Muscle of leg (tissue), 11 donors: ENCODE measurements around the gene SCPEP1. TPM values are rescaled to one million over a fixed set of nuclear protein-coding genes. Genes with fewer than 3 reads are reported as not detected.
A peak's percentile ranks its signal among the peaks of the same experiment; 100 is the strongest.
"Not testable (repeated sequence)": the region's sequence is repeated elsewhere in the genome, so short reads cannot be mapped to it uniquely, and the experiment has no call there.

Experiments
- DNase-seq: peaks from one replicate; pipeline ENCODE4 v3.0.0; 2013
- H3K27ac ChIP-seq: one replicate; pipeline ENCODE4 v1.5.1; 2013; ENCODE audit warnings: mild to moderate bottlenecking, low read length, control low read depth
- H3K27me3 ChIP-seq: one replicate; pipeline ENCODE4 v1.6.1; 2013; ENCODE audit warnings: low read length; ENCODE audit not compliant: control insufficient read depth, insufficient read depth
- H3K36me3 ChIP-seq: one replicate; pipeline ENCODE4 v1.6.1; 2013; ENCODE audit warnings: low read length; ENCODE audit not compliant: control insufficient read depth, insufficient read depth
- H3K4me1 ChIP-seq: one replicate; pipeline ENCODE4 v1.6.1; 2013; ENCODE audit warnings: low read length; ENCODE audit not compliant: control insufficient read depth, insufficient read depth
- H3K4me3 ChIP-seq: one replicate; pipeline ENCODE4 v1.5.1; 2013; ENCODE audit warnings: low read length, control low read depth
- H3K9me3 ChIP-seq: replicated peaks from 2 replicates; pipeline ENCODE4 v1.6.1; 2013; ENCODE audit warnings: low read depth, low read length; ENCODE audit not compliant: control insufficient read depth
- WGBS: methylation state at CpG from one replicate; pipeline ENCODE4 v1.1.5; 2013; ENCODE audit warnings: missing lambda C conversion rate; ENCODE audit not compliant: insufficient coverage; 5-methylcytosine and 5-hydroxymethylcytosine counted together
- polyA plus RNA-seq, 8 donors: library from polyadenylated mRNA; unstranded; fragments of 120-200 nt; gene quantifications; one replicate each; pipeline versions ENCODE4 v1.2.1 to v1.2.3, GENCODE V29; 2013; ENCODE audit warnings: inconsistent platforms in 1 of 8, low replicate concordance in 1 of 8; ENCODE audit not compliant: insufficient read length in 8 of 8, insufficient read depth in 1 of 8
- total RNA-seq: library from RNA; stranded (reverse); fragments of 120-200 nt; gene quantifications from one replicate; pipeline ENCODE4 v1.2.4, GENCODE V29; 2013

SCPEP1 gene
- total and polyA plus RNA-seq, 9 donors, result 11.6 to 24.6 (median 17.8) TPM

- H3K36me3 ChIP-seq, result peaks cover 3% of the 10 kb centered on the region
- peak within 1 kb of the TSS; percentile 66 for H3K4me3 ChIP-seq
- under 1% methylated on average over 32 of the region's 59 CpGs for WGBS
- H3K4me1 ChIP-seq, result peaks cover 11% of the 10 kb centered on the region
- peak within 1 kb of the TSS; percentile 87 for H3K27ac ChIP-seq
- H3K27me3 ChIP-seq, result no peaks in the 10 kb centered on the region
- H3K9me3 ChIP-seq, result no peaks in the 10 kb centered on the region
- peak; percentile 95 for DNase-seq
These were observed 17.1 kb upstream of the SCPEP1 start, which contains the start of gene COIL for GRCh38 chr17:56960596-56961538. TSS of gene COIL (minus strand) at chr17:56961050. CDS start at chr17:56961019, 31 bp downstream.

- not testable (repeated sequence) for H3K4me3 ChIP-seq, H3K9me3 ChIP-seq, H3K4me1 ChIP-seq, H3K27ac ChIP-seq, DNase-seq, H3K27me3 ChIP-seq, H3K36me3 ChIP-seq
- WGBS, result 73% methylated on average over 6 of the region's 9 CpGs
These were observed 12.7 kb upstream of the SCPEP1 start for GRCh38 chr17:56965241-56965640.

GRCh38 chr17:56965681-56966080 is 12.2 kb upstream of the SCPEP1 start:
- not testable (repeated sequence) for H3K36me3 ChIP-seq, H3K4me1 ChIP-seq, DNase-seq, H3K9me3 ChIP-seq, H3K27me3 ChIP-seq, H3K27ac ChIP-seq, H3K4me3 ChIP-seq
- 80% methylated on average over 1 of the region's 6 CpGs for WGBS

- peak; percentile 38 for DNase-seq
- Histone ChIP-seq H3K4me1 (no peaks in the 10 kb centered on the region), H3K36me3 (no peaks in the 10 kb centered on the region), H3K4me3 (no peak overlapping the region), H3K27me3 (no peaks in the 10 kb centered on the region), H3K27ac (no peak overlapping the region), H3K9me3 (no peaks in the 10 kb centered on the region)
- 40% methylated on average over 4 of the region's 5 CpGs for WGBS
These were observed 11.6 kb upstream of the SCPEP1 start for GRCh38 chr17:56966338-56966737.

- no peak for DNase-seq
- no CpG with 5 or more reads among the region's 1 CpG for whole genome bisulfite sequencing
- Histone ChIP-seq H3K27me3 (no peaks in the 10 kb centered on the region), H3K27ac (no peak overlapping the region), H3K4me1 (no peaks in the 10 kb centered on the region), H3K9me3 (no peaks in the 10 kb centered on the region), H3K4me3 (no peak overlapping the region), H3K36me3 (no peaks in the 10 kb centered on the region)
These were observed 7.0 kb upstream of the SCPEP1 start for GRCh38 chr17:56970974-56971373.

- H3K4me1 ChIP-seq, result no peaks in the 10 kb centered on the region
- 43% methylated on average over 1 of the region's 7 CpGs for WGBS
- peak overlapping the region; percentile 20 for H3K27ac ChIP-seq
- H3K4me3 ChIP-seq, result no peak overlapping the region
- peaks cover 4% of the 10 kb centered on the region for H3K27me3 ChIP-seq
- no peaks in the 10 kb centered on the region for H3K9me3 ChIP-seq
- H3K36me3 ChIP-seq, result no peaks in the 10 kb centered on the region
- no peak for DNase-seq
These were observed 5.7 kb upstream of the SCPEP1 start for GRCh38 chr17:56972111-56972730.

GRCh38 chr17:56973520-56973919 is 4.4 kb upstream of the SCPEP1 start:
- Histone ChIP-seq H3K4me1 (peaks cover 2% of the 10 kb centered on the region), H3K27me3 (peaks cover 4% of the 10 kb centered on the region), H3K9me3 (no peaks in the 10 kb centered on the region), H3K27ac (no peak overlapping the region), H3K4me3 (no peak overlapping the region), H3K36me3 (no peaks in the 10 kb centered on the region)
- WGBS, result 77% methylated on average over 5 of the region's 7 CpGs
- no peak for DNase-seq

- Histone ChIP-seq H3K27me3 (peaks cover 4% of the 10 kb centered on the region), H3K4me3 (no peak overlapping the region), H3K36me3 (no peaks in the 10 kb centered on the region), H3K9me3 (no peaks in the 10 kb centered on the region), H3K4me1 (peaks cover 5% of the 10 kb centered on the region), H3K27ac (no peak overlapping the region)
- no peak for DNase-seq
- WGBS, result no CpG with 5 or more reads among the region's 2 CpGs
These were observed 3.9 kb upstream of the SCPEP1 start for GRCh38 chr17:56974055-56974454.

- no peaks in the 10 kb centered on the region for H3K36me3 ChIP-seq
- H3K27me3 ChIP-seq, result peaks cover 4% of the 10 kb centered on the region
- no peak for DNase-seq
- WGBS, result 83% methylated on average over 1 of the region's 2 CpGs
- H3K4me1 ChIP-seq, result peaks cover 5% of the 10 kb centered on the region
- no peak overlapping the region for H3K27ac ChIP-seq
- H3K4me3 ChIP-seq, result no peak overlapping the region
- no peaks in the 10 kb centered on the region for H3K9me3 ChIP-seq
These were observed 2.3 kb upstream of the SCPEP1 start for GRCh38 chr17:56975656-56976055.

GRCh38 chr17:56976941-56977608 is 856 bp upstream of the SCPEP1 start:
- WGBS, result 74% methylated on average over 5 of the region's 11 CpGs
- no peaks in the 10 kb centered on the region for H3K36me3 ChIP-seq
- DNase-seq, result no peak
- H3K4me1 ChIP-seq, result peaks cover 5% of the 10 kb centered on the region
- H3K9me3 ChIP-seq, result no peaks in the 10 kb centered on the region
- peaks cover 4% of the 10 kb centered on the region for H3K27me3 ChIP-seq
- H3K27ac ChIP-seq, result no peak overlapping the region
- H3K4me3 ChIP-seq, result peak overlapping the region; percentile 49
